Measurements from ENCODE around the gene POU2F1. TPM values are rescaled to one million over a fixed set of nuclear protein-coding genes. Genes with fewer than 3 reads are reported as not detected.

Gene POU2F1
- total and polyA plus RNA-seq, 2 donors (not counting 1 experiment from before 2014, with no cell fraction given), result 5.2 to 48.8 TPM

GRCh38 chr1:167469280-167469965 is 248.7 kb downstream of the POU2F1 start:
- H3K9me3 ChIP-seq (ENCODE audit: control extremely low read depth in 1 of 3, control insufficient read depth in 2 of 3, insufficient read depth in 1 of 3, low read length in 2 of 3), result no peaks in the 10 kb centered on the region
- H3K27me3 Mint-ChIP-seq, result peaks cover 18% of the 10 kb centered on the region
- H3K27ac ChIP-seq (ENCODE audit: low read length in 2 of 2), result no peak overlapping the region
- no peaks in the 10 kb centered on the region for H3K4me1 Mint-ChIP-seq
- H3K9ac ChIP-seq (ENCODE audit: low read length), result no peak overlapping the region
- no peak for TF ChIP-seq EZH2 (IDR thresholded peaks at IDR 0.05; ENCODE audit: borderline replicate concordance, insufficient read depth, low read depth, low read length, poor library complexity, severe bottlenecking)
- TF ChIP-seq CTCF (IDR thresholded peaks at IDR 0.05), result no peak
- H2AFZ ChIP-seq (ENCODE audit: insufficient read depth, low read depth, low read length, poor library complexity, severe bottlenecking), result no peak overlapping the region
- ChIA-PET CTCF (no interaction called here), POLR2A (no interaction called here)
- no peak overlapping the region for H3K4me3 Mint-ChIP-seq
- no peak overlapping the region for H3K27ac Mint-ChIP-seq
- peaks cover 0 to 3% (median 2%) of the 10 kb centered on the region in 4 experiments for H3K27me3 ChIP-seq (replicated peaks in 1 of 4; ENCODE audit: control extremely low read depth in 1 of 4, control insufficient read depth in 3 of 4, insufficient read depth in 4 of 4, low read length in 3 of 4)
- no peaks in the 10 kb centered on the region for H3K36me3 ChIP-seq (replicated peaks in 1 of 2; ENCODE audit: control extremely low read depth in 1 of 2, control insufficient read depth in 1 of 2, extremely low read depth in 1 of 2, insufficient read depth in 2 of 2, low read length in 1 of 2)
- no peak for DNase-seq
- H3K9me3 Mint-ChIP-seq (ENCODE audit: insufficient read depth), result no peaks in the 10 kb centered on the region
- H3K4me1 ChIP-seq (ENCODE audit: control insufficient read depth in 2 of 2, insufficient read depth in 2 of 2, low read length in 2 of 2), result no peaks in the 10 kb centered on the region
- no peaks in the 10 kb centered on the region for H3K79me2 ChIP-seq (ENCODE audit: control insufficient read depth, insufficient read depth, low read length)
- WGBS (ENCODE audit: insufficient coverage), result 100% methylated on average over 1 of the region's 7 CpGs
- H3K4me3 ChIP-seq (ENCODE audit: control extremely low read depth in 1 of 5, extremely low read depth in 1 of 5, insufficient read depth in 1 of 5, low read depth in 2 of 5, low read length in 4 of 5), result no peak overlapping the region
- no peak overlapping the region for H3K4me2 ChIP-seq (replicated peaks; ENCODE audit: low read depth, low read length, poor library complexity, severe bottlenecking)
- ATAC-seq (ENCODE audit: low read depth), result no peak
- intact Hi-C loops (cut with micrococcal nuclease), result no loop called here
- no peaks in the 10 kb centered on the region for H4K20me1 ChIP-seq (ENCODE audit: control insufficient read depth, insufficient read depth, low read length, poor library complexity, severe bottlenecking)

GRCh38 chr1:167471568-167471967 is 250.9 kb downstream of the POU2F1 start:
- no peak overlapping the region for H2AFZ ChIP-seq (ENCODE audit: insufficient read depth, low read depth, low read length, poor library complexity, severe bottlenecking)
- no peaks in the 10 kb centered on the region for H3K36me3 ChIP-seq (replicated peaks in 1 of 2; ENCODE audit: control extremely low read depth in 1 of 2, control insufficient read depth in 1 of 2, extremely low read depth in 1 of 2, insufficient read depth in 2 of 2, low read length in 1 of 2)
- ChIA-PET CTCF (no interaction called here), POLR2A (interaction anchor here (0.7 kb wide), 1 partner anchor 15 kb away, joined by 10 read pairs; no protein-coding TSS in a partner anchor)
- no peak for ATAC-seq (ENCODE audit: low read depth)
- no peak overlapping the region for H3K9ac ChIP-seq (ENCODE audit: low read length)
- no peaks in the 10 kb centered on the region for H4K20me1 ChIP-seq (ENCODE audit: control insufficient read depth, insufficient read depth, low read length, poor library complexity, severe bottlenecking)
- H3K27me3 Mint-ChIP-seq, result peaks cover 25% of the 10 kb centered on the region
- no peak overlapping the region for H3K4me2 ChIP-seq (replicated peaks; ENCODE audit: low read depth, low read length, poor library complexity, severe bottlenecking)
- no peaks in the 10 kb centered on the region for H3K4me1 ChIP-seq (ENCODE audit: control insufficient read depth in 2 of 2, insufficient read depth in 2 of 2, low read length in 2 of 2)
- WGBS (ENCODE audit: insufficient coverage), result no CpG with 5 or more reads among the region's 5 CpGs
- no peak overlapping the region for H3K27ac Mint-ChIP-seq
- H3K4me3 ChIP-seq (ENCODE audit: control extremely low read depth in 1 of 5, extremely low read depth in 1 of 5, insufficient read depth in 1 of 5, low read depth in 2 of 5, low read length in 4 of 5), result no peak overlapping the region
- no peak for TF ChIP-seq EZH2 (IDR thresholded peaks at IDR 0.05; ENCODE audit: borderline replicate concordance, insufficient read depth, low read depth, low read length, poor library complexity, severe bottlenecking)
- H3K27me3 ChIP-seq (replicated peaks in 1 of 4; ENCODE audit: control extremely low read depth in 1 of 4, control insufficient read depth in 3 of 4, insufficient read depth in 4 of 4, low read length in 3 of 4), result peaks cover 0 to 6% (median 2%) of the 10 kb centered on the region in 4 experiments
- intact Hi-C loops (cut with micrococcal nuclease), result no loop called here
- no peaks in the 10 kb centered on the region for H3K9me3 Mint-ChIP-seq (ENCODE audit: insufficient read depth)
- H3K4me3 Mint-ChIP-seq, result no peak overlapping the region
- no peak for DNase-seq
- H3K27ac ChIP-seq (ENCODE audit: low read length in 2 of 2), result no peak overlapping the region
- H3K4me1 Mint-ChIP-seq, result no peaks in the 10 kb centered on the region
- H3K79me2 ChIP-seq (ENCODE audit: control insufficient read depth, insufficient read depth, low read length), result no peaks in the 10 kb centered on the region
- H3K9me3 ChIP-seq (ENCODE audit: control extremely low read depth in 1 of 3, control insufficient read depth in 2 of 3, insufficient read depth in 1 of 3, low read length in 2 of 3), result no peaks in the 10 kb centered on the region
